ENCODE results near the gene NCK2. TPM values are rescaled to one million over a fixed set of nuclear protein-coding genes. Genes with fewer than 3 reads are reported as not detected.

Gene NCK2
- total and polyA plus RNA-seq, 9 of the 15 experiments (the other 6 are each of a cell fraction or from before 2014, with no cell fraction given), result 0.90 to 27.9 (median 15.9) TPM

GRCh38 chr2:105797298-105797819 is 52.6 kb downstream of the NCK2 start (continued):
- TF ChIP-seq ZMIZ1 (IDR thresholded peaks at IDR 0.05; ENCODE audit: low read depth in 2 of 2, low read length in 2 of 2) (no peak), EP400 (IDR thresholded peaks at IDR 0.05) (peak; percentile 44), HINFP (tag; conservative IDR thresholded peaks at IDR 0.05; ENCODE audit: low read depth) (no peak), CHD2 (IDR thresholded peaks at IDR 0.05; ENCODE audit: low read depth, low read length) (no peak), ZNF24 (IDR thresholded peaks at IDR 0.05) (no peak), ZBTB17 (CRISPR knock-in tag; IDR thresholded peaks at IDR 0.05) (peak; percentile 49; the same call in 1 of the 2 replicates), SMARCB1 (IDR thresholded peaks at IDR 0.05; ENCODE audit: insufficient read length, low read depth) (no peak), SMAD4 (CRISPR knock-in tag; conservative IDR thresholded peaks at IDR 0.05) (peak; percentile 83; the same call in 1 of the 2 replicates)
- TF ChIP-seq, protein P1, sequence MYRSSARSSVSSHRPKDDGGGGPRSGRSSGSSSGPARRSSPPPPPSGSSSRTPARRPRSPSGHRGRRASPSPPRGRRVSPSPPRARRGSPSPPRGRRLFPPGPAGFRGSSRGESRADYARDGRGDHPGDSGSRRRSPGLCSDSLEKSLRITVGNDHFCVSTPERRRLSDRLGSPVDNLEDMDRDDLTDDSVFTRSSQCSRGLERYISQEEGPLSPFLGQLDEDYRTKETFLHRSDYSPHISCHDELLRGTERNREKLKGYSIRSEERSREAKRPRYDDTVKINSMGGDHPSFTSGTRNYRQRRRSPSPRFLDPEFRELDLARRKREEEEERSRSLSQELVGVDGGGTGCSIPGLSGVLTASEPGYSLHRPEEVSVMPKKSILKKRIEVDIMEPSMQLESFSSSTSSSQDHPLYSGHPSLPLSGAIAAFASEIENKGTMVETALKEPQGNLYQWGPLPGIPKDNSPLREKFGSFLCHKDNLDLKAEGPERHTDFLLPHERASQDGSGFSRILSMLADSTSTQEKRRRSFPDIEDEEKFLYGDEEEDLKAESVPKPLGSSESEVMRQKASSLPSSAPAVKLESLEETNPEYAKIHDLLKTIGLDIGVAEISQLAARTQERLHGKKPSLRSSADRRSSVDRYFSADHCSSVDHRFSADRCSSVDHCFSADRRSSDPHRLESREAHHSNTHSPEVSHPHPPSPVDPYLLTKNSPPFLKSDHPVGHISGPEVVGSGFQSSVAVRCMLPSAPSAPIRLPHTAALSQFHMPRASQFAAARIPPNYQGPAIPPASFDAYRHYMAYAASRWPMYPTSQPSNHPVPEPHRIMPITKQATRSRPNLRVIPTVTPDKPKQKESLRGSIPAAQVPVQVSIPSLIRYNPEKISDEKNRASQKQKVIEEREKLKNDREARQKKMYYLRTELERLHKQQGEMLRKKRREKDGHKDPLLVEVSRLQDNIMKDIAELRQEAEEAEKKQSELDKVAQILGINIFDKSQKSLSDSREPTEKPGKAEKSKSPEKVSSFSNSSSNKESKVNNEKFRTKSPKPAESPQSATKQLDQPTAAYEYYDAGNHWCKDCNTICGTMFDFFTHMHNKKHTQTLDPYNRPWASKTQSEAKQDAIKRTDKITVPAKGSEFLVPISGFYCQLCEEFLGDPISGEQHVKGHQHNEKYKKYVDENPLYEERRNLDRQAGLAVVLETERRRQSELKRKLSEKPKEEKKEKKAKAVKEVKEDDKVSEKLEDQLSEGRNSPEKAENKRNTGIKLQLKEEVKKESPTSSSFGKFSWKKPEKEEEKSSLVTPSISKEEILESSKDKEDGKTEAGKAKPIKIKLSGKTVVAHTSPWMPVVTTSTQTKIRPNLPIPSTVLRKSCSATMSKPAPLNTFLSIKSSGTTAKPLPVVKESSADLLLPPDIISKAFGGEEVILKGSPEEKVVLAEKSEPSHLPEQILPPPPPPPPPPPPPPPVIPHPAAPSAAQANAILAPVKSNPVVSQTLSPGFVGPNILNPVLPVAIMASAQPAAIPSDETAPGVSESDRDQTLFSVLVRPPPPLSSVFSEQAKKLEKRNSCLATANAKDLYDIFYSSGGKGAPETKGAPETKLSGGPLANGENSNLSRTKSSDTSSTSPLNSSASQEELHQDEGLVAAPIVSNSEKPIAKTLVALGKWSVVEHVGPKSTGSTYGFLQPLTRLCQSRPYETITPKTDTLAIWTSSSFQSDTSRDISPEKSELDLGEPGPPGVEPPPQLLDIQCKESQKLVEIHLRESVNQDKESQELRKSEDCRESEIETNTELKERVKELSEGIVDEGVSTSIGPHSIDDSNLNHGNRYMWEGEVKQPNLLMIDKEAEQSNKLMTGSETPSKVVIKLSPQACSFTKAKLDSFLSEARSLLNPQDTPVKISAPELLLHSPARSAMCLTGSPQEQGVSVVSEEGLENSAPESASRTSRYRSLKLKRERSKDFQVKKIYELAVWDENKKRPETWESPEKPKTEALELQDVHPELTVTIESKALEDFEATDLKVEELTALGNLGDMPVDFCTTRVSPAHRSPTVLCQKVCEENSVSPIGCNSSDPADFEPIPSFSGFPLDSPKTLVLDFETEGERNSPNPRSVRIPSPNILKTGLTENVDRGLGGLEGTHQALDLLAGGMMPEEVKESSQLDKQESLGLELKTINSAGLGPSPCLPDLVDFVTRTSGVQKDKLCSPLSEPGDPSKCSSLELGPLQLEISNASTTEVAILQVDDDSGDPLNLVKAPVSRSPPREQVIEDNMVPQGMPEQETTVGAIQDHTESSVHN (IDR thresholded peaks at IDR 0.05; ENCODE audit: borderline replicate concordance in 1 of 2, low read depth in 1 of 2), result no peak
- TF ChIP-seq, protein P2, sequence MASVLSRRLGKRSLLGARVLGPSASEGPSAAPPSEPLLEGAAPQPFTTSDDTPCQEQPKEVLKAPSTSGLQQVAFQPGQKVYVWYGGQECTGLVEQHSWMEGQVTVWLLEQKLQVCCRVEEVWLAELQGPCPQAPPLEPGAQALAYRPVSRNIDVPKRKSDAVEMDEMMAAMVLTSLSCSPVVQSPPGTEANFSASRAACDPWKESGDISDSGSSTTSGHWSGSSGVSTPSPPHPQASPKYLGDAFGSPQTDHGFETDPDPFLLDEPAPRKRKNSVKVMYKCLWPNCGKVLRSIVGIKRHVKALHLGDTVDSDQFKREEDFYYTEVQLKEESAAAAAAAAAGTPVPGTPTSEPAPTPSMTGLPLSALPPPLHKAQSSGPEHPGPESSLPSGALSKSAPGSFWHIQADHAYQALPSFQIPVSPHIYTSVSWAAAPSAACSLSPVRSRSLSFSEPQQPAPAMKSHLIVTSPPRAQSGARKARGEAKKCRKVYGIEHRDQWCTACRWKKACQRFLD (CRISPR knock-in tag; IDR thresholded peaks at IDR 0.05), result peak; percentile 42; the same call in 1 of the 2 replicates
- TF ChIP-seq, protein P3, sequence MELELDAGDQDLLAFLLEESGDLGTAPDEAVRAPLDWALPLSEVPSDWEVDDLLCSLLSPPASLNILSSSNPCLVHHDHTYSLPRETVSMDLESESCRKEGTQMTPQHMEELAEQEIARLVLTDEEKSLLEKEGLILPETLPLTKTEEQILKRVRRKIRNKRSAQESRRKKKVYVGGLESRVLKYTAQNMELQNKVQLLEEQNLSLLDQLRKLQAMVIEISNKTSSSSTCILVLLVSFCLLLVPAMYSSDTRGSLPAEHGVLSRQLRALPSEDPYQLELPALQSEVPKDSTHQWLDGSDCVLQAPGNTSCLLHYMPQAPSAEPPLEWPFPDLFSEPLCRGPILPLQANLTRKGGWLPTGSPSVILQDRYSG (tag; conservative IDR thresholded peaks at IDR 0.05; ENCODE audit: low read depth), result peak; percentile 51; the same call in 1 of the 2 replicates

All from K562 (cell line).